Activated T-cell treated with anti-CD3 and anti-CD28 coated beads, Interleukin-2, amount 50 U/mL, for 72 hours (primary cell): Measurements from ENCODE around the gene IRF6. TPM values are rescaled to one million over a fixed set of nuclear protein-coding genes. Genes with fewer than 3 reads are reported as not detected.
A peak's percentile ranks its signal among the peaks of the same experiment; 100 is the strongest.

Experiments used
- ATAC-seq, 2 donors: fragments of 150-1000 bp; cut with Tn5 transposase; replicated peaks in 1 of 2; 2 replicates each; pipeline ENCODE4 v1.10.0; 2021; ENCODE audit warnings: moderate library complexity in 2 of 2, mild to moderate bottlenecking in 1 of 2
- DNase-seq, 2 donors: peaks; one replicate each; pipeline ENCODE4 v3.0.0; 2021 to 2022; ENCODE audit warnings: mixed read lengths in 1 of 2
- H3K27ac Mint-ChIP-seq: one replicate; pipeline ENCODE4 v1.8.0; 2022; ENCODE audit warnings: mild to moderate bottlenecking, moderate library complexity, mixed read lengths
- H3K27me3 Mint-ChIP-seq: one replicate; pipeline ENCODE4 v1.8.0; 2022; ENCODE audit warnings: low read depth, mixed read lengths
- H3K36me3 Mint-ChIP-seq, 2 donors: one replicate each; pipeline ENCODE4 v1.8.0; 2022; ENCODE audit warnings: mixed read lengths in 2 of 2, mild to moderate bottlenecking in 1 of 2; ENCODE audit not compliant: insufficient read depth in 2 of 2
- H3K4me1 Mint-ChIP-seq: one replicate; pipeline ENCODE4 v1.8.0; 2022; ENCODE audit warnings: low read depth, mixed read lengths
- H3K4me3 Mint-ChIP-seq, 2 donors: one replicate each; pipeline ENCODE4 v1.8.0; 2022; ENCODE audit warnings: mild to moderate bottlenecking in 2 of 2, mixed read lengths in 2 of 2, moderate library complexity in 2 of 2
- H3K9me3 Mint-ChIP-seq, 2 donors: one replicate each; pipeline ENCODE4 v1.8.0; 2022; ENCODE audit warnings: mixed read lengths in 2 of 2
- total RNA-seq, 2 donors: library from RNA; stranded (reverse); gene quantifications; one replicate each; pipeline ENCODE4 v1.2.3, GENCODE V29; 2022

Gene IRF6
- total RNA-seq, 2 donors from 2014 or later = 0.49 to 2.3 TPM

DNA sequence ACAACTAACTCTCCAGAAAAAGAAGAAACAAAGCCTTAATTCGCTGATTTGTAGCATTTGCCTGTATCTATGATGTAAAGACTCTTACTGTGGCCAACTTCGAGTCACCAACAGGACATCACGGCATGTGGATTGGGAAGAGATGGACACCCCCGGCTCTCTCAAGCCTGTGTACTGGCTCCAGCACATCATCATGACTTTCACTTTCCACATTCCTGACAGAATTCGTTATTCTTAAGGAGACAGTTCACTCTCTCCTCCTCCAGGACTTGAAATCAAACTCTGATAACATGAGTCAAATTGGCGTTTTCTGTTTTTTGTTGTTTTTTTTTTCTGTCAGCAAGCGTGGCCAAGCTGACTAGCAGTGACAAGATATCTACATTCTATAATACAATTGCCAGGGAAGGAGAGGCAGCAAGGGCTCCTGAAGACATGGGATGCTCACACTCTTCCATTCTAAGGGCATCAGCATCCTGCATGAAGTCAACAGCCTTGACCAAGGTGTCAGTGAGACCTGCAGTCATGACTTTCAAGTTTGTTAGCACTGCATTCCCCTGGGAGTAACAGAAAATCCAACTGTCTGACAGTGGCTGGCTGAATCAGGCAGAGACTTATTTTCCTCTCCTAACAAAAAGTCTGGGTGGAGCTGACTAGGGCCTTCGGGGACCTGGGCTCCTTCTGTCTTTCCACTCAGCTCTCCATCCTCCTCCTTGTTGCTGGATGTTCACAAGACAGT lies 63.4 kb downstream of the IRF6 start:
- no peak for ATAC-seq
- Mint-ChIP-seq H3K36me3 (no peaks in the 10 kb centered on the region), H3K4me3 (peak overlapping the region in 1 of 2 donors; percentile 4)

DNA sequence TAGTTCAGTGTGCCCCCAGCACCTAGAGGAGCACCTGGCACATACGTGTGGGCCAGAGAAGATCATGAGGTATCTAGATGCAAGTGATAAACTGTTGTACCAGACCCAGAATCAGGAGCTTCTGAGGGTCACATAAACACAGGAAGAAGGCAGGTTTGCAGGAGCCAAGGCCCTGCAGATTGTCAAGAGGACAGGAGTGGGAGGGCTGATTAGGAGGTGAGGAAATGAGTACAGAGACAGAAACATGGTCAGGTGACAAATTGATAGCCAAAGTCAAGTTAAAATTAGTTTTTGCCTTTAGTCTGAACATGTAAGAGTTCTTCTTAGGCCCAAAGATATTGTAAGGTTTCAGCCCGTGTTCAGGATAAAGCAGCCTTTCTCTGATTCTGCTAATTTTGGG lies 64.1 kb downstream of the IRF6 start:
- no peak for DNase-seq
- Mint-ChIP-seq H3K4me1 (peaks cover 46% of the 10 kb centered on the region), H3K4me3 (peak overlapping the region in 1 of 2 donors; percentile 10), H3K27ac (no peak overlapping the region), H3K9me3 (no peaks in the 10 kb centered on the region), H3K36me3 (no peaks in the 10 kb centered on the region), H3K27me3 (no peaks in the 10 kb centered on the region)
- ATAC-seq = no peak

More for the DNA sequence above, 63.4 kb downstream of the IRF6 start:
- H3K9me3 Mint-ChIP-seq = no peaks in the 10 kb centered on the region
- no peak overlapping the region for H3K27ac Mint-ChIP-seq
- DNase-seq = no peak
- H3K4me1 Mint-ChIP-seq = peaks cover 47% of the 10 kb centered on the region
- no peaks in the 10 kb centered on the region for H3K27me3 Mint-ChIP-seq

DNA sequence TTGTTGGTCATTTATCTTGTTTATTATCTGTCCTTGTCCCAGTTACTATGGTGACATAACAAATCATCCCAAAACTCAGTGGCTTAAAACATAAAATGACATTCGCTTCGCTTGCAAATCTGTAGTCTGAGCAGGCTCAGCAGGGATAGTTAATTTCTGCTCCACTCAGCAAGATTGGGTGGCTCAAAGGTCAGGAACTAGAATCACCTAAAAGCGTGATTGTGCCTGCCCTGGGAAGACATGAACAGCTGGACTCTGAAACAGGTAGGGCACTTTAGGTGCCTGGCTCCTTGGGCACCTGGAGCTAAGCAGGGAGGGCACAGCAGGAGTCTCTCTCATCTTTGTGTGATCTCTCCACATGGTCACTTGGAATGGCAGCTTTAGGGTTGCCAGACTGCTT lies 64.7 kb downstream of the IRF6 start:
- ATAC-seq (no peak), DNase-seq (no peak)
- Mint-ChIP-seq H3K27me3 (no peaks in the 10 kb centered on the region), H3K9me3 (no peaks in the 10 kb centered on the region), H3K27ac (no peak overlapping the region), H3K4me3 (no peak overlapping the region), H3K4me1 (peaks cover 46% of the 10 kb centered on the region), H3K36me3 (no peaks in the 10 kb centered on the region)

DNA sequence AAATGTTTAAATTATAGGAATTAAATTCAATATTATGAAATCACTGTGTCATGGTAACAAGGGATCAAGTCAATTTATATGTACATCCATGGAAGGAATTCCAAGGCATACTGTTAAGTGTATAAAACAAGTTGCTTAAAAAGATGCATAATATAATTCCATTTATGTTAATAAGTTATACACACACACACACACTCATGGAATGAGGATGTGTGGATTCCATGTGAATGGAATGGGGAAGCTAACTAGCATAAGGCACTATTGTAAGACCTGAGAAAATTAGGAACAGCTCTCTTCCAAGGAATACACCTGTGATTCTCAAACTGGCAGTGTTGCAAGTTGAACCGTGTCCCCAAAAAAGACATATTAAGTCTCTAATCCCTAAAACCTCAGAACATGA lies 67.7 kb downstream of the IRF6 start:
- H3K9me3 Mint-ChIP-seq = no peaks in the 10 kb centered on the region
- no peaks in the 10 kb centered on the region for H3K27me3 Mint-ChIP-seq
- H3K27ac Mint-ChIP-seq = no peak overlapping the region
- no peaks in the 10 kb centered on the region for H3K36me3 Mint-ChIP-seq
- peaks cover 63% of the 10 kb centered on the region for H3K4me1 Mint-ChIP-seq
- ATAC-seq = no peak
- no peak overlapping the region for H3K4me3 Mint-ChIP-seq
- no peak for DNase-seq

DNA sequence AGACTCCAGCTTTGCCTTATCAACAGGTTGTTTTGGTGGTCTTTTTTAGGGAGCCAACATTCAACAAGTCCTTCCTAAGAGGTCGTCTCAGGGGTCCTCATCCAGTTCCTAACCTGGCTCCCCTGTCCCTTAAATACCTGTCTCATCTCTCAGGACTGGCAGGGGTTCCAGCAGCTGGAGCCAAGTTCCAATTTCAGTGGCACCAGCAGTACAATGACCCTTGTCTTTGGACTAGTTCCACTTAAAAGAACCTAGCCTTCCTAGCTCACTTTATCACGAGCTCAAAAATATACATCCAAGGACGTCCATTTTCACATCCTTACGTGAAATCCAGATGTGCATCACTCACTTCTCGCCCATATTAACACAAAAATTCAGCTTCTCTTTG lies 68.8 kb downstream of the IRF6 start:
- Mint-ChIP-seq H3K4me3 (peak overlapping the region in 1 of 2 donors; percentile 9), H3K27ac (peak overlapping the region; percentile 74), H3K36me3 (no peaks in the 10 kb centered on the region), H3K9me3 (no peaks in the 10 kb centered on the region), H3K4me1 (peaks cover 58% of the 10 kb centered on the region), H3K27me3 (no peaks in the 10 kb centered on the region)
- ATAC-seq (no peak), DNase-seq (no peak)

DNA sequence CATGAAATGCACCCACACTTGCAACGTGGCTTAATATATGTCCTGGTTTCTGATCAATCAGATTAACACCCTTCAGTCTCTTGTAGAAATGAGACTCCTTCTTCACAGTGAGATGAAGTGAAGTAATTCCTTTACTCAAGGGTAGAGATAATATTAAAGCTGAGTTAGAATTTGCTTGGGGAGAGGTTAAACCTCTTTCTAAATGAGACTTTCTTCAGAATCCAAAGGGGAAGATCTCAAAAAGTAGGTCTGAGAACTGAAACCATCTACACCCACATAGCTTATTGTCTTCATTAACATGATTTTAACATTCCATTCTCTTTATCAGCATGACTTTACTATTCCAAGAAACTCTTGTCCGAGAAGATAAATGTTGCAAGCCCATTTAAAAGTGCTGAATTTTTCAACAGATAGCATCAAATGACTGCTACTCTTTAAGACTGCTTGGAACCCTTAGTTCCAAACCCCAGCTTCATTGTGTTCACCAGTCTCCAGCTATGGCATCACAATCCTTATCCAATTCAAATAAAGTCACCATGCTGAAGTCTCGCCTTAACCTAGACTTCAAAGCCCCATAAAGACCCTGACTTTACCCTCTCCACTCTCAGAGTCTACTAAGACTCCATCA lies 69.3 kb downstream of the IRF6 start:
- Mint-ChIP-seq H3K9me3 (no peaks in the 10 kb centered on the region), H3K36me3 (no peaks in the 10 kb centered on the region), H3K27ac (peak overlapping the region; percentile 74), H3K27me3 (no peaks in the 10 kb centered on the region), H3K4me3 (peak overlapping the region in 1 of 2 donors; percentile 49), H3K4me1 (peaks cover 53% of the 10 kb centered on the region)
- DNase-seq (no peak), ATAC-seq (peak; percentile 64 to 77)

Other genes starting within 250 kb of the IRF6 start
- gene CAMK1G, start 222.4 kb downstream of the IRF6 start, total RNA-seq = under 1 TPM; 0.43 to 0.63 TPM
- 10 to 100 TPM in 1 of 2 donors, 1 to 10 TPM in 1; 5.9 to 26.0 TPM for gene LAMB3, start 153.7 kb downstream of the IRF6 start, total RNA-seq
- 10 to 100 TPM in 1 of 2 donors, 1 to 10 TPM in 1; 9.6 to 25.9 TPM for gene G0S2, start 130.7 kb downstream of the IRF6 start, total RNA-seq
- 1 to 10 TPM; 2.1 to 3.1 TPM for gene HSD11B1, start 101.3 kb downstream of the IRF6 start, total RNA-seq
- 100 to 1,000 TPM; 127 to 157 TPM for gene TRAF3IP3, start 50.1 kb downstream of the IRF6 start, total RNA-seq
- gene C1orf74, start 21.6 kb downstream of the IRF6 start, total RNA-seq = 1 to 10 TPM; 2.8 to 3.3 TPM
- gene UTP25, start 21.8 kb upstream of the IRF6 start, total RNA-seq = 10 to 100 TPM; 11.5 to 11.9 TPM
- gene SYT14, start 132.1 kb upstream of the IRF6 start, total RNA-seq = not detected